Hair follicle dermal papilla cell (primary cell): ENCODE measurements around the gene TFPI2. TPM values are rescaled to one million over a fixed set of nuclear protein-coding genes. Genes with fewer than 3 reads are reported as not detected.

Experiments
- small RNA-seq: library from RNA; depleted of rRNA; stranded (forward); fragments of <200 nt; gene quantifications from one replicate; pipeline ENCODE3, GENCODE V24; 2012
- total RNA-seq: library from RNA; depleted of rRNA; stranded (reverse); fragments of >200 nt; gene quantifications from 2 replicates; pipeline ENCODE4 v1.2.3, GENCODE V29; 2012

TFPI2 gene, protein sequence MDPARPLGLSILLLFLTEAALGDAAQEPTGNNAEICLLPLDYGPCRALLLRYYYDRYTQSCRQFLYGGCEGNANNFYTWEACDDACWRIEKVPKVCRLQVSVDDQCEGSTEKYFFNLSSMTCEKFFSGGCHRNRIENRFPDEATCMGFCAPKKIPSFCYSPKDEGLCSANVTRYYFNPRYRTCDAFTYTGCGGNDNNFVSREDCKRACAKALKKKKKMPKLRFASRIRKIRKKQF
- total RNA-seq, result 1.9 and 2.8 TPM in 2 replicates

DNA sequence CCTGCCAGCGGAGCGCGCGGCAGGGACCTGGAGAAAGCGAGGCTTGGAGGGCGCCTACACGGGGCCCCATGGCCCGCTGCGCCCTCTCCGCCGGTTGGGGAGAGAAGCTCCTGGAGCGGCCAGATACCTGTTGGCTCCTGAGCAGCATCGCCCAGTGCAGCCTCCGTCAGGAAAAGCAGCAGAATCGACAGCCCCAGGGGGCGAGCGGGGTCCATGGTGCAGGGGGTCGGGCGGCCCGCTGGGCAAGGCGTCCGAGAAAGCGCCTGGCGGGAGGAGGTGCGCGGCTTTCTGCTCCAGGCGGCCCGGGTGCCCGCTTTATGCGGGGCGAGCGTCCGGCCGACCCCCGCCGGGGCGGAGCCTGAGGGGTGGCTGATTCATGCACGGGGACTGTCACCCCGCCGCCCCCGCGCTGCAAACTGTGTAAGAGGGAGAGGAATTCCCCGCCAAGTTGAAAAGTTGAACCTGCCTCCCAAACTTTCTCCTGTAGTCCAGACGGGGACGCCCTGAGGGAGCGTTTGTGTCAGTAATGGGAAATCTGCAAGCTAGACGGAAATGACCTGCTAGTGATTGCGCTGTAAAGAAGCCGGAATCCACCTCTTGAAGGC, at the start of gene TFPI2:
TFPI2 (minus strand) TSS at position 290 of the 605 bp plus-strand sequence; CDS start at position 215, 75 bp downstream.

DNA sequence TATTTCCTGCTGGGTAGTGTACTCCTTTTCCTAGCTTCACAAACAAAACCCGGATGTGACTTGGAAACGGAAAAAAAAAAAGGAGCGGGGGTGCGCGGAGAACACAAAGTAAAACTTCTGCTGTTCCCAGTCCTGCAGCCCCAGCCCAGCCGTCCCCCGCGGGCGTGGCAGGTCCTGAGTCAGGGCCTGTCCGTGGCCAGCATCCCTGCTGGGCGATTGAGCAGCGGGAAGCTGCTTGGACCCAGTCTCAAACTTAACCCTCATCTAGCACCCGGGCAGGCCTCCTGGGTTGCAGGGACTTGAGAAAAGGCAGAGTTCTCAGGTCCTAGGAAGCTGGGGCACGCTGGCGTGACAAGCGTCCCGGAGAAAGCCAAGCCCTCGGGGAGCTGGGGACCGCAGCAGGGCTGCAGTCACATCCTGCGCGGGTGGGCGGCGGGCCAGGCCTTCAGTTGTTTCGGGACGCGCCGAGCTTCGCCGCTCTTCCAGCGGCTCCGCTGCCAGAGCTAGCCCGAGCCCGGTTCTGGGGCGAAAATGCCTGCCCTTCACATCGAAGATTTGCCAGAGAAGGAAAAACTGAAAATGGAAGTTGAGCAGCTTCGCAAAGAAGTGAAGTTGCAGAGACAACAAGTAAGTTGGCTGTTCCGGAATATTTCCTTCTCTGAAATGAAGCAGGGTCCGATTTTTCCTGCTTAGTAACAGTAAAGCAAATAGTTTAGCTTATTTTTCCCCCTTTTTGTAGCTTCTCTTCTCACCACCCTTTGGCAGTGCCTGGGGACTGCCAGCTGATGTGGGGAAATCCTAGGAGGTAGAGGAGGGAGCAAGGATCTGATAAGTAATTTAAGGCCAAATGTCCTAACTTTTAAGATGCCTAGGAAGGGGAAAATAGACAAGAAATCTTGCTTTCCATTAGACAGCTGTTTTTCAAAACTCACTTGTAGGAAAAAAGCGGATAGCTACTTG, 31.3 kb upstream of the TFPI2 start, which contains the start of gene GNG11:
GNG11 (plus strand) TSS at position 129 of the 960 bp plus-strand sequence; CDS start at position 532, 403 bp downstream.

DNA sequence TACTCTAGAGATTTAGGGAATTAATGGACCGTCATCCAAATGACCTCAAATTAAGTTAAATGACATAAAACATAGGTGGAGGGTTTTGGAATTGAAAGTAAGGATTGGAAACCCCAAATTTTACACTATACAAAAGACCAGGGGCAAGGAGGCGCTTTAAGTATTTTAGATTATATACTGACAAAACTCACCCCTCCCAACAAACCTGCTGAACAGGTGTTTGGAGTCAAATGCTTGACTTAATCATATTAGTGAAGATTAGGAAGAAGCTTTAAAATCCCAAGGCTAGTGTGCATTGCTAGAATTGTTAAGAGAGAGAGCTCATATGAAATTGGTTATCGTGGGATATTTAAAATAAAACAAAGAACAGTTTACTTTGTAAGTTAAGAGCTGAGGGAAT, 15.7 kb upstream of the TFPI2 start, which contains the start of gene GNGT1:
GNGT1 (plus strand) TSS at position 301 of the 400 bp plus-strand sequence. CDS start 180 bp downstream, outside the sequence.

Small RNA genes lying within 50 kb of the gene (small RNA-seq; reads per million reads assigned to genes)
- not detected for gene AC002076.2

Other genes starting within 250 kb of the TFPI2 start
- gene GNGT1, start 15.8 kb upstream of the TFPI2 start, total RNA-seq, result not detected in 2 replicates
- 19.0 and 21.4 TPM in 2 replicates for gene GNG11, start 31.0 kb upstream of the TFPI2 start, total RNA-seq
- gene BET1, start 113.6 kb upstream of the TFPI2 start, total RNA-seq, result 30.8 and 33.9 TPM in 2 replicates